Muscle of leg (tissue), 11 donors: ENCODE data around the gene TRAK1. TPM values are rescaled to one million over a fixed set of nuclear protein-coding genes. Genes with fewer than 3 reads are reported as not detected.

Source experiments
- DNase-seq: peaks from one replicate; pipeline ENCODE4 v3.0.0; 2013
- H3K27ac ChIP-seq: one replicate; pipeline ENCODE4 v1.5.1; 2013; ENCODE audit warnings: mild to moderate bottlenecking, low read length, control low read depth
- H3K27me3 ChIP-seq: one replicate; pipeline ENCODE4 v1.6.1; 2013; ENCODE audit warnings: low read length; ENCODE audit not compliant: control insufficient read depth, insufficient read depth
- H3K36me3 ChIP-seq: one replicate; pipeline ENCODE4 v1.6.1; 2013; ENCODE audit warnings: low read length; ENCODE audit not compliant: control insufficient read depth, insufficient read depth
- H3K4me1 ChIP-seq: one replicate; pipeline ENCODE4 v1.6.1; 2013; ENCODE audit warnings: low read length; ENCODE audit not compliant: control insufficient read depth, insufficient read depth
- H3K4me3 ChIP-seq: one replicate; pipeline ENCODE4 v1.5.1; 2013; ENCODE audit warnings: low read length, control low read depth
- H3K9me3 ChIP-seq: replicated peaks from 2 replicates; pipeline ENCODE4 v1.6.1; 2013; ENCODE audit warnings: low read depth, low read length; ENCODE audit not compliant: control insufficient read depth
- WGBS: methylation state at CpG from one replicate; pipeline ENCODE4 v1.1.5; 2013; ENCODE audit warnings: missing lambda C conversion rate; ENCODE audit not compliant: insufficient coverage; 5-methylcytosine and 5-hydroxymethylcytosine counted together
- polyA plus RNA-seq, 8 donors: library from polyadenylated mRNA; unstranded; fragments of 120-200 nt; gene quantifications; one replicate each; pipeline versions ENCODE4 v1.2.1 to v1.2.3, GENCODE V29; 2013; ENCODE audit warnings: inconsistent platforms in 1 of 8, low replicate concordance in 1 of 8; ENCODE audit not compliant: insufficient read length in 8 of 8, insufficient read depth in 1 of 8
- total RNA-seq: library from RNA; stranded (reverse); fragments of 120-200 nt; gene quantifications from one replicate; pipeline ENCODE4 v1.2.4, GENCODE V29; 2013

Gene TRAK1
- total and polyA plus RNA-seq, 9 donors: 62.6 to 117 (median 84.2) TPM

GRCh38 chr3:42106646-42107045 lies 15.5 kb downstream of the TRAK1 start:
- no peak for DNase-seq
- H3K9me3 ChIP-seq: peaks cover 2% of the 10 kb centered on the region
- H3K36me3 ChIP-seq: peaks cover 13% of the 10 kb centered on the region
- H3K4me1 ChIP-seq: peaks cover 4% of the 10 kb centered on the region
- no peak overlapping the region for H3K4me3 ChIP-seq
- H3K27ac ChIP-seq: peak overlapping the region; percentile 51
- H3K27me3 ChIP-seq: no peaks in the 10 kb centered on the region

DNA sequence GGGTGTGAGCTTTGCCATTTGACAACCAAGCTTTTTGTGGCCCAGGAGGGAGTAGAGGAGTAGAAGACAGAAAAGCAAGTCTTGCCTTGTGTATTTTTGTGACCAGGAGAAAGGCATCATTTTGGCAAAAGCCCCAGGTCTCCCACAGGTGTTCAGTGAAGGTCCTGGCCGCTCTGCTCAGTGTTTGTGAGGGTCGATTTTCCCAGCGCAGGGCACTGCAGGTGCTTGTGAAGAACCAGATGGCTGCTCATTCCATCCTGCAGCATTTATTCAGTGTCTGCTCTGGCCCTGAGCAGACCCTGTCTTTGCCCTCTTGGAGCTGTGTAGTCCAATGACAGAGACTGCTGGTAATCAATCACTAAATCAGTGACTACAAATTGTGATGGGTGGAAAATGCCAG lies 19.5 kb downstream of the TRAK1 start:
- DNase-seq: no peak
- Histone ChIP-seq H3K27me3 (no peaks in the 10 kb centered on the region), H3K27ac (no peak overlapping the region), H3K9me3 (peaks cover 2% of the 10 kb centered on the region), H3K36me3 (no peaks in the 10 kb centered on the region), H3K4me1 (no peaks in the 10 kb centered on the region), H3K4me3 (no peak overlapping the region)
- WGBS: 51% methylated on average over 3 of the region's 3 CpGs

- Histone ChIP-seq H3K27ac (no peak overlapping the region), H3K27me3 (no peaks in the 10 kb centered on the region), H3K4me1 (peaks cover 16% of the 10 kb centered on the region), H3K36me3 (no peaks in the 10 kb centered on the region), H3K9me3 (no peaks in the 10 kb centered on the region), H3K4me3 (no peak overlapping the region)
- no CpG with 5 or more reads among the region's 4 CpGs for WGBS
- peak; percentile 52 for DNase-seq
These were observed 23.1 kb downstream of the TRAK1 start for GRCh38 chr3:42114130-42114725.

DNA sequence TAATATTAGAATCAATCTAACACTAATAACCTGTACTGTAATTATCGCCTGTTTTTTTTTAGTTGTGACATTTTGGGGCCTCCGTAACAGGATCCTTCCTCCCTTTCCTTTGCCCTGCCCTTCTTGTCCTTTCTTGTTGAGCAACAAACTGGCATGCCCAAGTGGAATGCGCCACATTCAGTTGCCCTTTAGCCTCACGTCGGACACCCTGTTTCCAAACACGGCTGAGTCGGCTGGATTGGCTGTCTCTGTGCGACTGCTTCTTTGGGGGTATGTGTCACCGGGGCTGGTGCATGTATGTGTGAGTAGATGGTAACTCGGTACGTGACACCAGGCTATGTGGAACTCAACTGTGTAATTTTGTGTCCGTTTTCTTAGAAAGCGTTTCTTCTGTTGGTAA lies 24.1 kb downstream of the TRAK1 start:
- H3K4me3 ChIP-seq: no peak overlapping the region
- no peak for DNase-seq
- WGBS: 48% methylated on average over 5 of the region's 13 CpGs
- no peaks in the 10 kb centered on the region for H3K27me3 ChIP-seq
- H3K9me3 ChIP-seq: no peaks in the 10 kb centered on the region
- H3K4me1 ChIP-seq: peaks cover 23% of the 10 kb centered on the region
- peaks cover 2% of the 10 kb centered on the region for H3K36me3 ChIP-seq
- no peak overlapping the region for H3K27ac ChIP-seq

DNA sequence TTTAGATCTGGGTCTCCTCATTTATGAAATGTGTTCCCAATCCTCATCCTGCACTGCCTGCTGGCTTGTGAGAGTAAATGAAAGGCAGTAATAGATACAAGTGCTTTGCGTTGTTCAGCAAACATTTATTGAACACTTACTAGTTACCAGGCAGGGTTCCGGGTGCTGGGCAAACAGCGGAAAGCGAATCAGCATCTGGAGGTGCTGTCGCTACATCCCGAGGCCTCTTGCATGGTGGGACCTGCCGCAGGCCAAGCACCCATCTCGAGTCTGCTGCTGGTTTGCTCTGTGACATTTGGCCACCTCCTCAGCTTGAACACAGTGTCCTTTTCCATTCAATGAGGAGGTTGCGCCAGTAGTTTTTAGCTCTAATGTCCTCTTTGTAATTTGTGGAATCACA lies 24.8 kb downstream of the TRAK1 start:
- H3K4me1 ChIP-seq: peaks cover 23% of the 10 kb centered on the region

DNA sequence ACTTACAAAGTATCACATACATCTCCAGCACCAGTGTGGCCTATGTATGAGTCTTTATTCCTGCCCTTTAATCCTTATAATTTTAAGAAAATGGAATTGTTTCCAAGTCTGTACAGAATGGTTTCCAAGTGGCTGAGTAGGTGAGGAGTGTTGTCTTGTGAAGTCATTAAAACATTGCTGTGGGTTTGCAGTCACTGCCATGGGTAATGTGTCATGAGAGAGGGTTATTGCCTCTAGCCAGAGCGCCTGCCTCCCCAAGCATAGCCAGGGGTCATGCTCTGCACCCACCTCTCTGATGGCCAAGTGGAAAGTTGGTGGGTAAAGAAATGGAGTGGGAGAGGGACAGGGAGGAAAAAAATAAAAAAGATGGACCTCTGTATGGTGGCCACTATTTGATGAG lies 25.3 kb downstream of the TRAK1 start:
- WGBS: 100% methylated on average over 1 of the region's 1 CpG
- peaks cover 23% of the 10 kb centered on the region for H3K4me1 ChIP-seq
- no peaks in the 10 kb centered on the region for H3K27me3 ChIP-seq
- DNase-seq: no peak
- no peak overlapping the region for H3K4me3 ChIP-seq
- no peaks in the 10 kb centered on the region for H3K9me3 ChIP-seq
- peaks cover 2% of the 10 kb centered on the region for H3K36me3 ChIP-seq
- no peak overlapping the region for H3K27ac ChIP-seq

More for the DNA sequence above, 24.8 kb downstream of the TRAK1 start:
- H3K27ac ChIP-seq: no peak overlapping the region
- no peak for DNase-seq
- peaks cover 2% of the 10 kb centered on the region for H3K36me3 ChIP-seq
- H3K27me3 ChIP-seq: no peaks in the 10 kb centered on the region
- no peak overlapping the region for H3K4me3 ChIP-seq
- WGBS: 89% methylated on average over 8 of the region's 9 CpGs
- no peaks in the 10 kb centered on the region for H3K9me3 ChIP-seq

- 11% methylated on average over 2 of the region's 14 CpGs for WGBS
- no peak overlapping the region for H3K4me3 ChIP-seq
- peaks cover 29% of the 10 kb centered on the region for H3K4me1 ChIP-seq
These were observed 26.2 kb downstream of the TRAK1 start for GRCh38 chr3:42117175-42118008.

DNA sequence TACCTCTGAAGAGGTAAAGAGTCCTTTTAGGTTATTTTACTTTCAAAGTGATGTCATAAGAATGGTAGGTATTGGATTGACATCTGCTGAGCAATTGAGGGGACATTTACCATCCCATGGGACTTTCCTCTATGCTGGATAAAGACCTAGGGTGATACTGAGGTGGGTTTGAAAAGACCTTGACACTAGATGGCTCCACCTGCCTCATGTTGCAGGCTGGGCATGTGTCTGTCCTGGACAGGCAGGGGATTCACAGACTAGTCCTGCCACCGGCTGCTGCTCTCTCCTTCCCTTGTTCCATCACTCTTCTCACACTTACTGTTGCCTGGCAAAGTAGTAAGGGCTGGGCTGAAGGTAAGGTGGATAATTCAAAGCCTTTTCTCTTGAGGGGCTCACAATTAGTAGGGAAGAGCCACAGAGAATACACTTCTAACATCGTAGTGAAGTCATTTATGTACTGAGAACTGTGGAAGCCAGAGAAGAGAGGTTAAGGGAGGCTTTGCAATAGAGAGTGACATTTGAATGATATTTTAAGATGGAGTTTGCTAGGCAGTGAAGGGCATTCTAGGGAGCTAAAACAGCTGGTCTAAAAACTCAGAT lies 27.7 kb downstream of the TRAK1 start:
- H3K27me3 ChIP-seq: no peaks in the 10 kb centered on the region
- H3K36me3 ChIP-seq: peaks cover 2% of the 10 kb centered on the region
- no peak overlapping the region for H3K4me3 ChIP-seq
- WGBS: 100% methylated on average over 1 of the region's 2 CpGs
- H3K27ac ChIP-seq: peak overlapping the region; percentile 42
- no peak for DNase-seq
- peaks cover 39% of the 10 kb centered on the region for H3K4me1 ChIP-seq
- H3K9me3 ChIP-seq: no peaks in the 10 kb centered on the region

More at GRCh38 chr3:42117175-42118008, 26.2 kb downstream of the TRAK1 start:
- H3K9me3 ChIP-seq: no peaks in the 10 kb centered on the region
- peaks cover 2% of the 10 kb centered on the region for H3K36me3 ChIP-seq
- H3K27me3 ChIP-seq: no peaks in the 10 kb centered on the region
- H3K27ac ChIP-seq: no peak overlapping the region
- peak; percentile 53 for DNase-seq

- Histone ChIP-seq H3K9me3 (no peaks in the 10 kb centered on the region), H3K4me1 (peaks cover 39% of the 10 kb centered on the region), H3K27me3 (no peaks in the 10 kb centered on the region), H3K27ac (peak overlapping the region; percentile 20), H3K36me3 (peaks cover 10% of the 10 kb centered on the region), H3K4me3 (no peak overlapping the region)
- no peak for DNase-seq
- WGBS: 89% methylated on average over 6 of the region's 7 CpGs
These were observed 28.6 kb downstream of the TRAK1 start for GRCh38 chr3:42119561-42120355.

DNA sequence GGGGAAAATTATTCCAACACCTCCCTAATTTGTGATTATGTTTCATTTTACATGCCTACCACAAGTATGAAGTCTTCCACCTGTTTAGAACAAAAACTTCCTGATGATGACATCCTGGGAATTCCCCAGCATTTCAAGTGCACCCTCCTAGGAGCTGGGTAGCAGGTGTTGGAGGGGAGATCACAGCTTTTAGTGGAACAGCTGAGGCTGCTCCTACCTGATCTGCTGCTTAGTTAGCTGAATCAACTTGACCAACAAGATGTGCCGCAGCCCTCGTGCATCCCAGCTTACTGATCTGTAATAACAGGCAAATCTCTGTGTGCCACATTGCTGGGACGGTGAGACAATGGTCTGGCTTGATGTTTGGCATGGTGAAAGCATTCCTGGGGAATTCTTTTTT lies 29.7 kb downstream of the TRAK1 start:
- peaks cover 39% of the 10 kb centered on the region for H3K4me1 ChIP-seq
- 90% methylated on average over 3 of the region's 3 CpGs for WGBS

More for the DNA sequence above, 29.7 kb downstream of the TRAK1 start:
- Histone ChIP-seq H3K27ac (no peak overlapping the region), H3K4me3 (no peak overlapping the region), H3K36me3 (peaks cover 14% of the 10 kb centered on the region), H3K9me3 (no peaks in the 10 kb centered on the region), H3K27me3 (no peaks in the 10 kb centered on the region)
- no peak for DNase-seq
